ENCODE data around the gene PLEKHG3.

PLEKHG3 gene

DNA sequence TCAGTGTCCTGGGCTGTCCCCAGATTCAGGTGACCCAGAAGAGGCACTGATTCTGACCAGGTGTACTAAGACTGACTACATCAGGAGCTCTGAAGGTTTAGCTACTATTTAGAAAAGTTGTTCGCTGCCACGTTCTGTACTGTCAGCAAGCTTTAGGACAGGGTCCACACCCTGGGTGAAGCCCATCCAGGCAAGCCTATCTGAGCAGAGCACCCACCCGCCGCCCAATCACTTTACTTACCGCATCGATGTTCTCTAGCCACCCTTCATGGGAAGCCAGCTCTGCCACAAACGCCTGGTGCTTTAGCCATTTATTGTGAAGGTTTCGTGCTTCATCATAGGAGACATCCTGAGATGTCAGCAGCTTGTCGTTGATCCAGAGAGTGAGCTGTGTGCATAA lies 79.8 kb downstream of the PLEKHG3 start:
- no peak for DNase-seq (ENCODE audit: low read depth in 2 of 2)

DNA sequence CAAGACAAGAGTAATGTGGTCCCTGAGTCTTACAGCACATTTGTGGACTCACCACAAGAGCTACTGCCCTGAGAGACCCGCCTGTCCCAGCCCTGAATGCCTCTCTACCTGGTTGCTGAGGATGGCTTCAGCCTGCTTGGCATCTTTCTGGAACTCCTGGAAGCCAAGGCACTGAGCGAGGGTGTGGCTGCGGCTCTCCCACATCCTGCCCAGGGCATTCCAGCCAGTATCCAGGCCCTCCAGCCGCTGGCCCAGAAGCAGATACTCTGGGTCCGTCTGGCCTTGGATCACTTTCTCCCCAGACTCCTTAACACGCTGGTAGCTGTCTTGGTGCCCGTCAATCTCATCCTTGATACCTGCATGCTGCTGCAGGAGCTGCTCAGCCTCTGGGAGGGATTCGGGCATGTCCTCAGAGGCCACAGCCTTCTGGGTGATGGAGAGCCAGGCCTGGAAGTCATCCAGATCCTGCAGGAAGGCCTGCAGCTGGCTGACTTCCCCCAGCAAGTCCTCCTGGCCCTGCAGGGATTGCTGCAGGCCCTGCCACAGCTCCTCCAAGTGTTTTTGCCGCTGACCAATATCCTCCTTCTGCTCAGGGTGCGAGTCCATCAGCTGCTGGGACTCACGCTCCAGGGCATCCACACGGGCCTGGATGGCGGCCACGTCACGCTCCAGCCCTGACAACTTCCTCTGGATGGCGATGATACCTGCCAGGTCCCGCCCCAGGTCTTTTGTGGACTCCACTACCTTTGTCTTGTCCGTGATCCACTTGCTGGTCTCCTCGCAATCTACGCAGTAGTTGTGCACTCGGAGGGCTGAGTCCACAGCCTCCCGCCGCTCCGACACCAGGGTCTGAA lies 82.3 kb downstream of the PLEKHG3 start:
- DNase-seq (ENCODE audit: low read depth in 2 of 2), result no peak

DNA sequence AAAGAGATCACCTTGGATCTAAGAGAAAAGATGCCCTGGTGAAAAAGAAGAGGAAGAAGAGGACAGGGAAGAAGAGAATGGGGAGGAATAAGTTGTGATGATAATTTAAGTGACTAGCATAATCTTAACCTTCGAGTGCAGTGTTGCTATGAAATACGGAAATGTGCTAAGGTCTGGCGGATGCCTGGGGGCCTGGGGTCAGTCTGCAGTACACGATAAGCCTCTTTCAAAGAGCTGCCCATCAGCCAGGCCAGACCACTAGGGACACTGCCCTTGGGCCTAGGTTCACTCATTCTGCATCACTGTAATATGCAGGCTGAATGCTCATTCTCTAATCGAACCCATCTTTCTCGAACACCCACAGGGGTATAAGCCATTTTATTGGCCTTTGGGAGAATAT lies 83.4 kb downstream of the PLEKHG3 start:
- DNase-seq (ENCODE audit: low read depth in 2 of 2), result no peak

DNA sequence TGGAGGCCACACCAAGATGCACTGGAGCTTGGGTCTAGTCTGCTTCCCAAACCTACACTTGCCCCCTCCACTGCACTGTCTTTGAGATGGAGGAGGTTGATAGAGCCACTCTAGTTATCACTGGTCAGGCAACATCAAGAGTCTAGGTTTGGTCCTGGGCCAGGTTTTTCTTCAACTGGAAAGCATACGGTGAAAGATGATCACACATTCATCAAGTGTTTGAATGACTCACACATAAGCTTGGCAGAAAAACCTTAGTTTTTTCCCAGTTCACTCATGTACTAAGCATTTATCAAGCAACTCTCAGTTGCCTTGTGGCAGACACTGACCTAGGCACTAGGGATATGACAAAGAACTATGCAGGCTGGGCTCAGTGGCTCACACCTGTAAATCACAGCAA lies 84.5 kb downstream of the PLEKHG3 start:
- DNase-seq (ENCODE audit: low read depth in 2 of 2), result no peak

DNA sequence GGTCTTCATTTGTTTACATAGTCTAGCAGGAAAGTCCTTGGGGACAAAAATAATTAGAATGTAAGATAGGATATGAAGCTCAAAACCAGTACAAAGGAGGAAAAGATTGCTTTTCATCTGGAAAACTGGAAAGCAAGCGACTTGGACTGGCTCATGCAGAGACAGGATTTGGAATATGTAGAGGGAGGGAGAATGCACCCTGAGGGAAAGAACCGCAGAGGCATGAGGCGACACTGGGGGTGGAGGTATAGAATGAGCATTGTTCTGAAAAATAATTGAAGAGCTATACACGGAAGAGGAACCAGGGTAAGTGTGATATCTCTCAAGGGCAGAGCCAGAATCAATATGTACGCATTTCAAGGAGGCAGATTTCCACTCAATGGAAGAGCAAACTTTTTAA lies 85.5 kb downstream of the PLEKHG3 start:
- DNase-seq (ENCODE audit: low read depth in 2 of 2), result no peak

DNA sequence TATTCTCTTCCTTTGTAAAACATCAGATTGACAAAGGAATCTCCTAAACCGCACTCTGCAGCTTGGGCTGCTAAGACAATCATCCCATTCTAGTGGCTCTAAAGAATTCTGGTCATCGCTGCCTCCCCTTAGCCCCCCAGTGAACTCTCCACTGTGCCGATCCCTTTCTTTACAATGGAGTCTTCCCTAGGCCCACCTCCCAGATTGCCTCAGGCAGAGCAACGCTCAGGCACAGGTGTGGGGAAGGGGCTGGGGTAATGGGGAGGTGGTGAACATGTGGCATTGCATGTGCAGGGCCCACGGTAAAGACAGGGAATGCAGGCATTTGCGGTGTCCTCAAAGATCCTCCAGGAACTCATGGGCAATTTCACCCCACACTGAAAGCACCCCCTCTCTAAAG lies 86.3 kb downstream of the PLEKHG3 start:
- DNase-seq (ENCODE audit: low read depth in 2 of 2), result no peak

DNA sequence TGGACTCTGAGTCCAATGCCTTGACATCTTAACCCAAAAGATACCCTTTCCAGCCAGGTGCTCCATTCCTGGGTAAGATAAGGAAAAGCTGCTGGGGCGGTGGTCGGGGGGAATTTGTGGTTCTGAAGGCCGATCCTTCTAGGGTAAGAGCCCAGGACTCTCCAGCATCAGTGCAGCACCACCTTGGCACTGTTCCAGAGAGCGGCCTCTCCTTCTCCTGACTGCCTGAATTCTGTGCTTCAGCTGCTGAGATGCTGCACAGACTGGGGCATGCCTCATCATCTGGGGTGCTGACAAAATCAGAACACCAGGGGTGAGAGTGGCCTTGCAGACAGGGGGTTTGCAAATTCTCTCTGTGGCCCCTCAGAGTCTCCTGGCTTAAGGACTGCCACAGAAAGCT lies 88.0 kb downstream of the PLEKHG3 start:
- DNase-seq (ENCODE audit: low read depth in 2 of 2), result no peak

DNA sequence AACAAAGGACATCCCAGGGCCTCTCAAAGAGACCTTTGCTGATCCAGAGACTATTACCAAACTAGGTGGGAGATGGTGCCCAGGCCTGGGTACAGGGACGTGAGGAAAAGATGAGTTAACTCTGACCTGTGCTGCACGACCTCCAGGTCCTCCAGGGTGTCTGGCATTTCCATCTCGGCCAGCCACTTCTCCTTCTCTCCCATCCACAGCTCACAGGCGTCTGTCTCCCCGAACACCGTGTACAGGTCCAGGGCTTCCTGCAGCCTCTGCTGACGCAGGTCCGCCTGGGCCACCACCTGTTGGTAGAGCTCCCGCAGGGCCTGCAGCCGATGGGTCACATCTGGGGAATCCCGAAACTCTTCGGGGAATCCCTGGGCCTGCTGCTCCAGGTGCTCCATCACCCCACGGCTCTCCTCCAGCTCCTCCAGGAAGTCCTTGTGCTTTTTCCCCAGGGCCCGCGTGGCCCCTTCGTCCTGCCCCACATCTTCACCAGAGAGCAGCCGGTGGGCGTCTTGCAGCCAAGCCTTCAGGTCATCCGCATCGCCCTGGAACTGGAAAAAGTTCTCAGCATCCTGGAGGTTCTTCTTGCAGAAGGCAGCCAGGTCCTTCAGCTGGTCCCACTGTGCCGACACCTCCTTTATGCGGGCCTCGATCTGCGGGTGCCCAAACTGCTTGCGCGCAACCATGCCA lies 88.8 kb downstream of the PLEKHG3 start:
- DNase-seq (ENCODE audit: low read depth in 2 of 2), result no peak

DNA sequence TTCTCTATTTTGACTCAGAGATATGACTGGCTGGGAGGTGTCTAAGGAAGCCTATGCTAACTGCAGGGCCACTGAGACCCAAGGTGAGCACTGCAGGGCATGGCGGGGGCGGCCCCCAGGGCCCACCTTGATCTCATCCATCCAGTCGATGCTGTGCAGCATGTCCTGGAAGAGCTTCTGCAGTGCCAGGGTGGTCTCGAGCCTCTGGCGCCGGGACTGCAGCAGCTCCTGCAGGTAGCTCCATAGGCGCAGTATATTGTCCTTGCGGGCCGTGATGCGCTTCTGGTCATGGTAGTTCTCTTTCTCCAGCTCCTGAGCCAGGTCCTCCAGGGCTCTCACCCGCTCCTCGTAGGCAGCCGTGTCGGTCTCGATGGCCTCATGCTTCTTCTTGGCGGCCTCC lies 91.0 kb downstream of the PLEKHG3 start:
- no peak for DNase-seq (ENCODE audit: low read depth in 2 of 2)

DNA sequence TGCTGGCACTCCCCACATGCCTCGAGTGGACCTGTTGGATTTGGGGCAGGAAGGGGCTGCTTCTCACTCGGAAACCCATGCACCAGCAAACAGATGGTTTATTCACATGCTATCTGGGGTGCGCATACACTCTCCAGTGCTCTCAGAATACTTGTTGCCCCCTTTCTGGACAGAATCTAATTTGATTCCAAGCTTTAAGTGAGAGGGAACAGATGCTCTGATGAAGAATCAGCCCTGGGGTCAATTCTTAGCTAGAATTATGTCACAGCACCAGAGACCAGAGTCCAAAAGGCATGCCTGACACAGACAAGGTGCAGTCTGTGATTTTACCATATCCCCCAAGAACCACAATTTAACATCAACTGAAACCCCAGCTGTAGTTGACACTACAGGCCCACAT lies 91.7 kb downstream of the PLEKHG3 start:
- no peak for DNase-seq (ENCODE audit: low read depth in 2 of 2)

DNA sequence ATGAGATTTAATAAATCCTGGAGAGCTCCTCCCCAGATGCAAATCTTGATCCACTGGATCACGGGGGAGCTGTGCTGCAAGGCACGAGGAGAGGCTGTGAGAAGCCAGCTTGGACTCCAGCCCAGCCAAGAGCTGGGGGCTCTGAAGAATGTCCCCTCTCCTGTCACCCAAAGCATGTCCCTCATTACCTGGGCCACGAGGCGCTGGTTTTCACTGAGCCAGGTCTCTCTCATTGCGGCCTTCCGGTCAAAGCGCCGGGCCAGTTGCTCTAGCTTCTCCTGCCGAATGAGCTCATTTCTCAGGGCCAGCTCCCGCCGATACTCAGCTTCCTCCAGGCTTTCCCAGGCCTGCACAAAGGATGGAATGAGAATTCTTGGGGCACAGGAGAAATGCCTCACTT lies 92.1 kb downstream of the PLEKHG3 start:
- no peak for DNase-seq (ENCODE audit: low read depth in 2 of 2)

DNA sequence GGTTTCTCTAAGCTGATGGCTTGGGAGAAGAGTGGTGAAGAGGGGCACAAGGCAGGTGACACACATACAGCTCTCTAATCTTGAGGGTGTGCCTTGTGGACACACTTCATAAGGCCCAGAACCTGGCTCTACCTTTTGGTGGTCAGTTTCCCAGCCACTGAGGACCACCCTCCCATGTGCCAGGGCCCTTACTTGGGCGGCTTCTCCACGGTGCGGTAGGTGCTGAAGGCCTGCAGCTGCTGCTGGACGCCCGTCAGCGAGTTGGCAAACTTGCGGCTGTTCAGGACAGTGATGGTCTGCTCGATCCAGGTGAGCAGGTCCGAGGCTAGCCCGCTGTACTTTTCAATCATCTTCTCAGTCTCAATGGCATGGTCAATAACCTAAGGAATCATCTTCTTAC lies 95.3 kb downstream of the PLEKHG3 start:
- no peak for DNase-seq (ENCODE audit: low read depth in 2 of 2)

Data from stimulated activated CD8-positive, alpha-beta memory T cell treated with anti-CD3 and anti-CD28 coated beads, Interleukin-15, amount 100 ng/mL, for 48 hours (primary cell).